ENCODE data around the gene MCC. TPM values are rescaled to one million over a fixed set of nuclear protein-coding genes. Genes with fewer than 3 reads are reported as not detected.
A peak's percentile ranks its signal among the peaks of the same experiment; 100 is the strongest.

The MCC gene
- total RNA-seq, 1 donor from 2014 or later, result 2.5 TPM

DNA sequence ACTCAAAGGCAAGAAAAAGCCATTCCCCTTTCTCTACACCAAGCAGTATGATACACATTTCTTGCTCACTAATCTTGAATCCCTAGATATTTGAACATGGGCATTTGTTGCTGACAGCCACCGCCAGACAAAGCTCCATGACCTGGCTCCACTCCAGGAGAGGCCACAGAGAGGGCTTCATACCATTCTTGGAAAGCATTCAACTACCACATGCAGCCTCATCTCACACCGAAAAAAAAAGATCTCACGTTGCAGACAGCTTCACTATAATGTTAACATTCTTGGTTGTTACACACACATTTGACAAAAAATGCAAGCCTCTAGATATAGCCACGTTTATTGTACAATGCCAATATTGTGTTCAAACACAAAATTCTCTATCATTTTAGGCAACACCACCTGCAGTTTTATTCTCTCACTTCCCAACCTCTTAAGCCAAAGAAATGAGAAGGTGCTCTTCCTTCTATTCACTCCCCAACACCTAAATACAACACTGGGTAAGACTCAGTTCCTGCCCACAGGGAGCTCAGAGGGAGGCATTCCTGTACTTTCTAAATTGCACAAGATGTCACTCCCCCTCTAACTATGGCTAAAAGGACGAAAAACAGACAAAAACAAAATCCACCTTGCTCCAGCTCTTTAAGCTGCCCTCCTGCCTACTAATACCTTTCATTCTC, 275.9 kb downstream of the MCC start:
- Histone ChIP-seq H3K36me3 (no peaks in the 10 kb centered on the region), H3K27me3 (peaks cover 95% of the 10 kb centered on the region), H3K4me1 (peaks cover 48% of the 10 kb centered on the region), H3K4me2 (peak overlapping the region; percentile 70), H3K27ac (no peak overlapping the region), H4K20me1 (ENCODE audit: low read depth) (peaks cover 33% of the 10 kb centered on the region), H3K4me3 (no peak overlapping the region), H3K9ac (no peak overlapping the region), H3K79me2 (ENCODE audit: low read depth) (no peaks in the 10 kb centered on the region), H3K9me3 (ENCODE audit: low read depth) (no peaks in the 10 kb centered on the region), H3F3A (ENCODE audit: low read depth) (peaks cover 32% of the 10 kb centered on the region), H2AFZ (replicated peaks) (no peak overlapping the region)
- H3K4me1 Mint-ChIP-seq, result peaks cover 19% of the 10 kb centered on the region
- TF ChIP-seq EZH2phosphoT487 (IDR thresholded peaks at IDR 0.05) (no peak), EZH2 (IDR thresholded peaks at IDR 0.05) (no peak), CTCF (IDR thresholded peaks at IDR 0.05) (no peak)
- H3K9me3 Mint-ChIP-seq, result peaks cover 14% of the 10 kb centered on the region
- no peak for DNase-seq (ENCODE audit: low spot score)
- H3K4me3 Mint-ChIP-seq, result no peak overlapping the region
- H3K36me3 Mint-ChIP-seq, result no peaks in the 10 kb centered on the region
- H3K27me3 Mint-ChIP-seq (ENCODE audit: insufficient read depth, low read depth), result peaks cover 15% of the 10 kb centered on the region
- H3K27ac Mint-ChIP-seq, result no peak overlapping the region

- Histone ChIP-seq H3K27me3 (peaks cover 95% of the 10 kb centered on the region), H3K27ac (no peak overlapping the region), H3K4me1 (peaks cover 34% of the 10 kb centered on the region), H3K4me3 (no peak overlapping the region), H4K20me1 (ENCODE audit: low read depth) (peaks cover 32% of the 10 kb centered on the region), H3K9me3 (ENCODE audit: low read depth) (no peaks in the 10 kb centered on the region), H3K4me2 (no peak overlapping the region), H3K79me2 (ENCODE audit: low read depth) (no peaks in the 10 kb centered on the region), H3K9ac (no peak overlapping the region), H3K36me3 (no peaks in the 10 kb centered on the region), H3F3A (ENCODE audit: low read depth) (peaks cover 23% of the 10 kb centered on the region), H2AFZ (replicated peaks) (no peak overlapping the region)
- TF ChIP-seq EZH2 (IDR thresholded peaks at IDR 0.05), result no peak
- TF ChIP-seq CTCF (IDR thresholded peaks at IDR 0.05), result no peak
- TF ChIP-seq EZH2phosphoT487 (IDR thresholded peaks at IDR 0.05), result no peak
- no peak for DNase-seq (ENCODE audit: low spot score)
- H3K4me1 Mint-ChIP-seq, result peaks cover 12% of the 10 kb centered on the region
- H3K4me3 Mint-ChIP-seq, result no peak overlapping the region
- H3K27me3 Mint-ChIP-seq (ENCODE audit: insufficient read depth, low read depth), result peaks cover 23% of the 10 kb centered on the region
- peaks cover 14% of the 10 kb centered on the region for H3K9me3 Mint-ChIP-seq
- no peak overlapping the region for H3K27ac Mint-ChIP-seq
- no peaks in the 10 kb centered on the region for H3K36me3 Mint-ChIP-seq
These were observed 278.8 kb downstream of the MCC start for GRCh38 chr5:113209498-113209897.

- peaks cover 36% of the 10 kb centered on the region for H4K20me1 ChIP-seq (ENCODE audit: low read depth)
- H3K27me3 Mint-ChIP-seq (ENCODE audit: insufficient read depth, low read depth), result peaks cover 22% of the 10 kb centered on the region
- no peak for TF ChIP-seq CTCF (IDR thresholded peaks at IDR 0.05)
- no peak for TF ChIP-seq EZH2phosphoT487 (IDR thresholded peaks at IDR 0.05)
- TF ChIP-seq EZH2 (IDR thresholded peaks at IDR 0.05), result no peak
These were observed 282.4 kb downstream of the MCC start for GRCh38 chr5:113205807-113206206.

More at GRCh38 chr5:113205807-113206206, 282.4 kb downstream of the MCC start:
- Histone ChIP-seq H2AFZ (replicated peaks) (no peak overlapping the region), H3K79me2 (ENCODE audit: low read depth) (no peaks in the 10 kb centered on the region), H3K4me2 (no peak overlapping the region), H3K27ac (no peak overlapping the region), H3K4me1 (peaks cover 27% of the 10 kb centered on the region), H3K9ac (no peak overlapping the region), H3K4me3 (no peak overlapping the region), H3K9me3 (ENCODE audit: low read depth) (no peaks in the 10 kb centered on the region), H3K27me3 (peaks cover 97% of the 10 kb centered on the region), H3K36me3 (no peaks in the 10 kb centered on the region), H3F3A (ENCODE audit: low read depth) (peaks cover 20% of the 10 kb centered on the region)
- peaks cover 9% of the 10 kb centered on the region for H3K9me3 Mint-ChIP-seq
- H3K27ac Mint-ChIP-seq, result no peak overlapping the region
- H3K4me3 Mint-ChIP-seq, result no peak overlapping the region
- H3K36me3 Mint-ChIP-seq, result no peaks in the 10 kb centered on the region
- no peak for DNase-seq (ENCODE audit: low spot score)
- H3K4me1 Mint-ChIP-seq, result peaks cover 42% of the 10 kb centered on the region
